HCT116 (cell line): ENCODE results near the gene GIPC3. TPM values are rescaled to one million over a fixed set of nuclear protein-coding genes. Genes with fewer than 3 reads are reported as not detected.

Experiments
- ATAC-seq: fragments of 200-7000 bp; cut with Tn5 transposase; 2 replicates; pipeline ENCODE4 v1.9.1; 2020; ENCODE audit warnings: mild to moderate bottlenecking, moderate library complexity
- BruUV-seq: library from RNA; stranded (reverse); fragments of 400-500 nt; replicated peaks from 2 replicates; lab custom pipeline; 2021; lab: Mats Ljungman, UMichigan
- CTCF ChIA-PET: fragments of 300-600 bp; sonication (Branson Sonifier 250); formaldehyde crosslinking; loops from one replicate; lab custom pipeline; 2021; ENCODE audit warnings: antibody characterized with exemption; lab: Charles Lee
- POLR2A ChIA-PET: fragments of 300-600, 350-600 bp; sonication (Branson Sonifier 250); formaldehyde crosslinking; loops from one replicate; lab custom pipeline; 2021; ENCODE audit warnings: antibody characterized with exemption; lab: Charles Lee
- RAD21 ChIA-PET, 2 experiments: fragments of 300-600 bp; sonication (Branson Sonifier 250); formaldehyde crosslinking; loops; one replicate each; lab custom pipeline; 2023; ENCODE audit warnings: low total read pairs in 2 of 2; ENCODE audit not compliant: uncharacterized antibody in 2 of 2, unreplicated experiment in 2 of 2, low non-redundant PET in 1 of 2; lab: Charles Lee
- DNase-seq: peaks from one replicate; pipeline ENCODE4 v3.0.0-alpha.2; 2010; ENCODE audit warnings: low read depth, low spot score
- H2AFZ ChIP-seq: fragments of 200-600 bp; shearing (Covaris generic), sonication (generic); 2 replicates; pipeline ENCODE4 v1.6.1; 2017; ENCODE audit warnings: low read depth, mixed run types, mixed read lengths, antibody characterized with exemption, low read length; ENCODE audit not compliant: poor library complexity, severe bottlenecking
- H3K27ac ChIP-seq: 2 replicates; pipeline ENCODE4 v1.5.1; 2012; ENCODE audit warnings: low read depth, low read length
- H3K27me3 ChIP-seq: fragments of 200-600 bp; sonication (generic); 2 replicates; pipeline ENCODE4 v1.6.1; 2016; ENCODE audit warnings: mixed run types, low read length, mixed read lengths; ENCODE audit not compliant: insufficient read depth
- H3K36me3 ChIP-seq, 2 experiments: fragments of 200-500 bp in 1 of 2; fragments of 200-600 bp in 1 of 2; sonication (Bioruptor generic) in 1 of 2; sonication (generic) in 1 of 2; 2 replicates each; pipeline versions ENCODE4 v1.5.1 to v1.6.1; 2014 to 2016; ENCODE audit warnings: low read length in 2 of 2, inconsistent platforms in 1 of 2, mixed read lengths in 1 of 2, mixed run types in 1 of 2; ENCODE audit not compliant: insufficient read depth in 2 of 2, control insufficient read depth in 1 of 2
- H3K4me1 ChIP-seq, 2 experiments: fragments of 200-600 bp in 1 of 2; sonication (generic) in 1 of 2; 2 replicates each; pipeline versions ENCODE4 v1.5.1 to v1.6.1; 2012 to 2017; ENCODE audit warnings: low read length in 2 of 2, inconsistent platforms in 1 of 2, mild to moderate bottlenecking in 1 of 2, mixed read lengths in 1 of 2, mixed run types in 1 of 2, moderate library complexity in 1 of 2; ENCODE audit not compliant: insufficient read depth in 2 of 2, control insufficient read depth in 1 of 2
- H3K4me2 ChIP-seq: fragments of 200-600 bp; sonication (generic); 2 replicates; pipeline ENCODE4 v1.6.1; 2017; ENCODE audit warnings: mixed run types, low read length, mixed read lengths
- H3K4me3 ChIP-seq, 2 experiments: fragments of 200-600 bp in 1 of 2; sonication (generic) in 1 of 2; replicated peaks in 1 of 2; 2 replicates each; pipeline ENCODE4 v1.5.1; 2011 to 2016; ENCODE audit warnings: low read length in 2 of 2, control low read depth in 1 of 2, low read depth in 1 of 2, mild to moderate bottlenecking in 1 of 2, mixed read lengths in 1 of 2, mixed run types in 1 of 2
- H3K79me2 ChIP-seq: fragments of 200-600 bp; sonication (generic); 2 replicates; pipeline ENCODE4 v1.6.1; 2017; ENCODE audit warnings: mild to moderate bottlenecking, mixed run types, low read length, moderate library complexity, mixed read lengths; ENCODE audit not compliant: insufficient read depth
- H3K9ac ChIP-seq: fragments of 200-600 bp; sonication (generic); 2 replicates; pipeline ENCODE4 v1.6.1; 2016; ENCODE audit warnings: low read length, mixed read lengths
- H3K9me2 ChIP-seq: fragments of 200-600 bp; sonication (generic), shearing (Covaris generic); 2 replicates; pipeline ENCODE4 v1.6.1; 2017; ENCODE audit warnings: mixed run types, mild to moderate bottlenecking, moderate library complexity; ENCODE audit not compliant: insufficient read depth
- H3K9me3 ChIP-seq, 2 experiments: fragments of 200-500 bp in 1 of 2; fragments of 200-600 bp in 1 of 2; sonication (Bioruptor generic) in 1 of 2; sonication (generic) in 1 of 2; 2 replicates each; pipeline ENCODE4 v1.6.1; 2014 to 2017; ENCODE audit warnings: low read length in 2 of 2, mixed read lengths in 2 of 2, inconsistent platforms in 1 of 2, low read depth in 1 of 2, mild to moderate bottlenecking in 1 of 2, mixed run types in 1 of 2, moderate library complexity in 1 of 2; ENCODE audit not compliant: control insufficient read depth in 1 of 2, insufficient read depth in 1 of 2
- H4K20me1 ChIP-seq: fragments of 200-600 bp; sonication (generic), shearing (Covaris generic); 2 replicates; pipeline ENCODE4 v1.6.1; 2017; ENCODE audit warnings: mixed run types, mild to moderate bottlenecking, moderate library complexity; ENCODE audit not compliant: insufficient read depth
- ATF3 ChIP-seq: IDR thresholded peaks from 2 replicates; pipeline ENCODE4 v1.6.1; 2012
- CEBPB ChIP-seq: IDR thresholded peaks from 2 replicates; pipeline ENCODE4 v1.6.1; 2012; ENCODE audit warnings: low read depth
- ELF1 ChIP-seq: IDR thresholded peaks from 2 replicates; pipeline ENCODE4 v1.6.1; 2012; ENCODE audit warnings: low read depth, borderline replicate concordance
- EZH2 ChIP-seq: fragments of 200-600 bp; sonication (generic); IDR thresholded peaks from 2 replicates; pipeline ENCODE4 v1.6.1; 2017; ENCODE audit warnings: antibody characterized with exemption, mixed run types
- FOSL1 ChIP-seq: IDR thresholded peaks from 2 replicates; pipeline ENCODE4 v1.6.1; 2012; ENCODE audit warnings: low read depth
- MAX ChIP-seq: IDR thresholded peaks from 2 replicates; pipeline ENCODE4 v1.6.1; 2012
- POLR2A ChIP-seq: IDR thresholded peaks from 2 replicates; pipeline ENCODE4 v1.7.0; 2011; ENCODE audit warnings: borderline replicate concordance; ENCODE audit not compliant: insufficient read depth, insufficient read length; ENCODE audit errors: extremely low read depth
- POLR2AphosphoS5 ChIP-seq: IDR thresholded peaks from 2 replicates; pipeline ENCODE4 v1.6.1; 2011; ENCODE audit warnings: mild to moderate bottlenecking, low read depth, low read length, moderate library complexity
- RAD21 ChIP-seq: IDR thresholded peaks from 2 replicates; pipeline ENCODE4 v1.6.1; 2012; ENCODE audit warnings: low read depth, mild to moderate bottlenecking
- REST ChIP-seq: IDR thresholded peaks from 2 replicates; pipeline ENCODE4 v1.6.1; 2012; ENCODE audit warnings: low read depth
- SIN3A ChIP-seq: IDR thresholded peaks from 2 replicates; pipeline ENCODE4 v1.6.1; 2012; ENCODE audit warnings: low read depth
- SP1 ChIP-seq: IDR thresholded peaks from 2 replicates; pipeline ENCODE4 v1.6.1; 2012; ENCODE audit warnings: low read depth
- SRF ChIP-seq: IDR thresholded peaks from 2 replicates; pipeline ENCODE4 v1.6.1; 2012; ENCODE audit warnings: low read depth
- YY1 ChIP-seq: IDR thresholded peaks from 2 replicates; pipeline ENCODE4 v1.6.1; 2011; ENCODE audit warnings: low read length, low read depth, moderate library complexity, mild to moderate bottlenecking; ENCODE audit not compliant: insufficient replicate concordance; ENCODE audit errors: extremely low read depth
- ZNF274 ChIP-seq: fragments of 200-500 bp; sonication (Bioruptor generic); IDR thresholded peaks from 2 replicates; pipeline ENCODE4 v1.6.1; 2014; ENCODE audit warnings: mild to moderate bottlenecking, low read depth, low read length, inconsistent platforms
- intact Hi-C: fragments of 100-400 bp; cut with micrococcal nuclease; formaldehyde crosslinking; loops from 2 replicates; pipeline ENCODE4 v1.10.0; 2022
- total RNA-seq: library from RNA; stranded (reverse); gene quantifications from one replicate; pipeline ENCODE4 v1.2.1, GENCODE V29; 2021; ENCODE audit not compliant: unreplicated experiment

The GIPC3 gene
- total RNA-seq, 1 experiment from 2014 or later, result not detected

GRCh38 chr19:3625996-3626472, 40.8 kb downstream of the GIPC3 start:
- H3K4me2 ChIP-seq, result peak overlapping the region; percentile 99
- H3K36me3 ChIP-seq, result 0 out of 4 replicates have a peak, but pooled peaks cover 0 to 5% of the 10 kb centered on the region in 2 experiments
- no peaks in the 10 kb centered on the region for H3K9me3 ChIP-seq
- no peak overlapping the region for H2AFZ ChIP-seq
- H3K4me1 ChIP-seq, result peaks cover 7 to 21% of the 10 kb centered on the region in 2 experiments; a peak in 3 of 4 replicates
- ATAC-seq (peak; percentile 4), DNase-seq (no peak)
- peaks cover 32% of the 10 kb centered on the region for H3K79me2 ChIP-seq
- TF ChIP-seq RAD21, result no peak
- no peak for TF ChIP-seq SIN3A
- TF ChIP-seq POLR2AphosphoS5, result no peak
- no peak for TF ChIP-seq CEBPB
- TF ChIP-seq SRF, result no peak
- TF ChIP-seq ATF3, result no peak
- TF ChIP-seq POLR2A, result no peak
- no peak for TF ChIP-seq ZNF274
- TF ChIP-seq MAX, result no peak
- TF ChIP-seq YY1, result no peak
- TF ChIP-seq ELF1, result no peak
- no peak for TF ChIP-seq SP1
- no peak for TF ChIP-seq FOSL1
- TF ChIP-seq EZH2, result no peak
- no peak for TF ChIP-seq REST
- ChIA-PET POLR2A (no interaction called here), CTCF (no interaction called here), RAD21 (no interaction called here)
- H3K27me3 ChIP-seq, result no peaks in the 10 kb centered on the region
- H3K27ac ChIP-seq, result peak overlapping the region; percentile 89
- H3K9me2 ChIP-seq, result no peaks in the 10 kb centered on the region
- intact Hi-C loops, result loop anchor here (5.0 kb wide), 1 partner anchor 79 kb away; no protein-coding TSS in a partner anchor
- TSS peak; percentile 41 for BruUV-seq
- peak overlapping the region; percentile 98 to 100 for H3K4me3 ChIP-seq
- peak overlapping the region; percentile 93 for H3K9ac ChIP-seq
- peaks cover 5% of the 10 kb centered on the region; the same call in 1 of the 2 replicates for H4K20me1 ChIP-seq
